Activated naive CD4-positive, alpha-beta T cell (primary cell): Measurements from ENCODE around the gene FAM120B.

ENCODE experiments used
- DNase-seq, 4 experiments: peaks; one replicate each; lab custom pipeline; 2025; lab: John Stamatoyannopoulos, UW

FAM120B gene

DNA sequence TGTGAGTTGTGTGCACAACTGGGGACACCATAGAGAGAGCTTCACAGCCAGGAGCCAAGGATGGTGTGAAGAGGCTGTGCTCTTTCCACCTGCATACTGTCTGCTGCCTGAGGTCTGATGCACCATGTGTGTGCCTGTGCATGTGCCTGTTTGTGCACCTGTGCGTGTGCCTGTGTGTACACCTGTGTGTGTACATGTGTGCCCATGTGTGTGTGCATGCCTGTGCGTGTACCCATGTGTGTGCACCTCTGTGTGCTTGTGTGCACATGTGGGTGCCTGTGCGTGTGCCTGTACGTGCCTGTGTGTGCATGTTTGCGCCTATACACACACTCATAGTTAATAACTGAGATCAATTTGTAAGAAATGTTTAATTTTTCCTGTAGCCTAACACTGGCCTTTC, 51.3 kb downstream of the FAM120B start:
- no peak for DNase-seq

DNA sequence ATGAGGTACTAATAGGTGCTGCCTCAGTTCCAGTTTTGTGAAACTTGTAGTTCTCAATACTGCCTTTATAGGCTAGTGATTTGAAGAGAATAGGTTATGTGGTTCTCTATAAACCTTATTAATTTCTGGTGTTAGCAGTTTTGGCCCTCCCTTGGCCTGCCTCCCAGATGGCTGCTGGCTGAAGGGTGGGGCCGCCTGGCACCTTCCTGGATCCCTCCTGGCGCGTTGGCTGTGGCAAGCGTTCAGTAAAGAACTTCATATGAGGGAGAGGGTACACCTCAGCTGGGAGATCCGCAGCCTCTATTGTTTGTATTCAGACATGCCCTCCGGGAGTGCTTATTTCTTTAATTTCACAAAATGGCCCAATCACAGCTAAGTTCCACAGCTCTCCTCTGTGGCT, 51.9 kb downstream of the FAM120B start:
- no peak for DNase-seq

DNA sequence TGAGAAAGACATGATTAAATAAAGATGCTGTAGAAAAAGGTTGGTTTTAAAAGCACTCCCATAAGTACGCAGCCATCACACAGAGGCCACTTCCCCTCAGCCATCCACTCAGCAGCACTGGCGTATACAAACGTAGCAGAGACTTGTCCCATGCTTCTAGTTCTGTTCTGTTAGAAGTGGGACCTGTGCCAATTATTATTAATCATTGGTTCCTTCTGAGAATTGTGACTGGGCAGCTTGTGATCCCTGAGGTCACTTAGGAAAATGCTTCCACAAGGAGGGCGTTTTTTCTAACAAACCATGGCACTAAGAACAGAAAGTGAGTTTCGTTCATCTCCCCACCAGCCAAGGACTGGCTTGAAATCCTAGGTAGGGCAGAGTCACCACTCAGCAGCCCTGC, 53.9 kb downstream of the FAM120B start:
- DNase-seq = no peak

DNA sequence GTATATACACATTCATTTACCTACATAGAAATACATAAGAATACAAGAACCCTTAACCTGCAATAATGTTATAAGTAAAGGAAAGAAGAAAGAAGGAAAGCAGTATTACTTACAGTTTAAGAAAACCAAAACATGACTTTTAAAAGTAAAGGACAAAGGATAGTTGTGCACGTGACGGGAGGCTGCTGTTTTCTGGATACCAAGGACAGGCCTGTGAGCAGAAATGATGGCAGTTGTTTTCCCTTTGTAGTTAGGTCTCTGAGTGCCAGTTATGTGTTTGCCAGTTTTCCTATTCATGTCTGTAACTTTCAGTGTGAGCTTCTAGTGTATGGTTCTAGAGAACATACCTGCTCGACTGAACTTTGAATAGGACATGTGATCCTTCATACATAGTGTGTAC, 54.8 kb downstream of the FAM120B start:
- no peak for DNase-seq

DNA sequence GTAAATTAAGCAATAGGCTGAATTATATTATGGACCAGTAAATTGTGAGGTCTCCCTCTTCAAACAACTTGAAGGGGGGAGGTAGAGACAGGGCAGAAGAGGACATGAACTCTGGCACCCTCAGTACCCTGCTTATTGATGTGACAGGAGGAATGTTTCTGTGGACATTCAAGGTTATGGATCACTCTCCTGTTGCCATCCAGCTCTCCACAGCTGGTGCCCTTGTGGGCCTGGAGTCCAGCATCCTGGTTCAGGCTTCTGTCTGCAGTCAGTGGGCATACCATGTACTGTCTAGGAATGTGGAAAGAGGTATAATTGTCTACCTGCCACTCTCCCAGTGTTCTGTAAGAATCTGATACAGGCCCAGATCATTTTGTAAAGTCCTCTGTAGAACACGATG, 55.6 kb downstream of the FAM120B start:
- no peak for DNase-seq

DNA sequence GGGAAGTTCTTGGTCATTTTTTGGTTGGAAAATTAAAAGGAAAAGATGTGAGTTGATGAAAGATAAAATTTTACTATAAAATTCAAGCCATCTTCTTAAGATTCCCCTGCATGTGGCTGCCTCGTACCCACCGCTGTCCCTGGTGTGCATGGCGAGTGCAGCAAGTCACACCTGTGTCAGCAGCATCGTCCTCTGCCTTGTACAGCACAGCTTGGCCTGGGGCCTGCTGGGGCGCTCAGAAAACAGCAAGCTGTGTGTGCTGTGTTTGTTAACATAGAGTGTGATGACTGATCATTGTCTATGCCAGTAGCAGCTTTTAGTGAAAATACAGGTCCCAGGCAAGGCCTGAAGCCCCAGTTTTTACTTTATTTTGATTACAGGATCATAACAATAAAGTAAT, 56.7 kb downstream of the FAM120B start:
- DNase-seq = no peak

DNA sequence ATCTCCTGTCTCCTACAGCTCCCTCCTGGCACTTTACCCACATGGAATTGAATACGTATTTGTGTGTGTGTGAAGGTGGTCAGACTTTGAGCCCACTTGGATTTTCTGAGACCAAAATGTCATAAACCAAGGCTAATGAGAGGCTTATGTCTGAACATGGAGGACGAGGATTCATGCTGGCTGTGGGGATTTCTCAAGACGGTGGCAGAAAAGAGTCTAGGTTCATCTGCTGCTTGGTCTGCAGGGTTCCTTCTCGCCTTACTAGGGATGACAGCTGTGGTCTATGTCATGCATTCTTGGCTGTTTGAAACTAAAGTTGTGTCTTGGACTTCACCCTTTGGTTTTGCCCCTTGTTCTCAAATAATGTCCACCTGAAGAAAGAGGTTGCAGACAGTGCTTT, 58.6 kb downstream of the FAM120B start:
- no peak for DNase-seq

DNA sequence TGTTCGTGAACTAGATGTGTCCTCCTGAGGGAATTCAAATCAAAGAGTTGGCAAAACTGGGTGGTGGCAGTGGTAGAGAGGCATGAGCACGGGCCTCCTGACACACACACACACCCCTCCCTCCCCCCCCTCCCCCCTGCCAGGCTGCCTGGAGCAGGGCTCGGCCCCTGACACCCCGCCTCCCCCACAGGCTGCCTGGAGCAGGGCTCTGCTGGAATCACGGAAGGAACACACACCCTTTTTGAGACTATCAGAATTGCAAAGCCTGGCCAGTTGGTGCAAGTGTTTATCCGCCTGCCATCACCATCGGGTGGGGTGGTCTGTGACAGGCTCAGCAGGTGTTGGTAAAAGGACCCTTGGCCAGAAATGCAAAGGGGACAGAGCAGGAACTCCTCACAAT, 59.0 kb downstream of the FAM120B start:
- no peak for DNase-seq

DNA sequence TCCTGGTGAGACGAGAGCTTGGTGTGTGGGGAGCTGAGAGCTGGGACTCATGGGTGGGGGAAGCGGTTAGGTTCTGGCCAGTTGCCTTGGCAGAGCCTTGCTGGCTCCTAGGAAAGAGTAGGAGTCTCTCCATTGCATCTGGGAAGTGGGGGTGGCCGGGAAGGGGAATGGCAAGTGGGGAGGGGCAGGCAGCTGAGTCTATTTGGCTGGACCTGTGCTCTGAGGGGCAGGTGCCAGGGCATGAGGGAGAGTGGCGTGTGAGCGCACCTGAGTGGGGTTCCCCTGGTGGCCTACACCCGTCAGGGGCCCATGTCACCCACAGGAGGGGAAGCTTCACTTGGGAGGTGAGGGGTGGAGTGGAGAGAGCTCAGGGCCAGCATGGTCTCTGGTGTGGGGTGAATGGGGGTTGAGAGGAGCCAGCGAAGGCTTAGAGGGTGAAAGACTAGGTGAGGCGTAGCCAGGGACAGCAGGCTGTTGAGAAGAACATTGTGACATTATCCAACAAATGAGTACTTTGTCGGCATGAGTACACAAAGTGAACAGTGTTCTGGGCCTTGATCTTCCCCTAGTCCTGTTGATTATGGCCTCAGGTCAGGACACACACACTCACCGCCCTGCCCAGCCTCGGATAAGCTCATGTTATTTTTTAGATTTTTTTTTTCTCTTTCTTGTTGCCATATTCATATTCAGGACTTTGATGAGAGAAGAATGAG, 59.8 kb downstream of the FAM120B start:
- DNase-seq = no peak

DNA sequence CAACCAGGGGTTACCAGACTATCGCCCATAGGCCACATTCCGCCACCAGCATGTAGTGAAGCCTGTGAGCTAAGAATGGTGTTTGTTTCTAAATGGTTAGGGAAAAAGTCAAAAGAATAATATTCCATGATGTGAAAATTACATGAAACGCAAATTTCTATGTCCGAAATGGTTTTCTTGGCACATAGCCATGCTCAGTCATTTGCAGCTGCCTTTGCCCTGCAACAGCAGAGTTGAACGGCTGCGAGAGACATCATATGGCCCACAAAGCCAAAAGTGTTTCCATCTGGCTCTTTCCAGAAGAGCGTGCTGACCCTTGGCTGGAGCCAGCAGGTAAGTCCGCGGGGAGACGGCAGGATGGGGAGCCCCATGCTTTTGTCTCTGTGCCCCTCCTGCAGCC, 60.7 kb downstream of the FAM120B start:
- DNase-seq = no peak

DNA sequence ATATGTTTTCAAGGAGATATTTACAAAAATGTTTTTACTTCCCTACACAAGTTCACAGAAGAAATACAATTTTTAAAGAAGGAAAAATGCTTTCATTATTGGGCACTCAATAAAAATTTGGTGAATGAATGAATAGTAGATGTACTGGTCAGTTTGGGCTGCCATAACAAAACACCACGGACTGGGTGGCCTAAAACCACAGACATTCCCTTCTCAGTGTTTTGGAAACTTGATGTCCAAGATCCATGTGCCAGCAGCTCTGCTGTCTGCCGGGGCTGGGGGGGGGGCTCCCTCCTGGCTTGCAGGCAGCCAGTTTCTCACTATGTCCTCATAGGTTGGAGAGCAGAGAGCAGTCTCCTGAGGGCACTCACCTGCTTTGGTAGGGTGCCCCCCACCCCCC, 62.0 kb downstream of the FAM120B start:
- no peak for DNase-seq

DNA sequence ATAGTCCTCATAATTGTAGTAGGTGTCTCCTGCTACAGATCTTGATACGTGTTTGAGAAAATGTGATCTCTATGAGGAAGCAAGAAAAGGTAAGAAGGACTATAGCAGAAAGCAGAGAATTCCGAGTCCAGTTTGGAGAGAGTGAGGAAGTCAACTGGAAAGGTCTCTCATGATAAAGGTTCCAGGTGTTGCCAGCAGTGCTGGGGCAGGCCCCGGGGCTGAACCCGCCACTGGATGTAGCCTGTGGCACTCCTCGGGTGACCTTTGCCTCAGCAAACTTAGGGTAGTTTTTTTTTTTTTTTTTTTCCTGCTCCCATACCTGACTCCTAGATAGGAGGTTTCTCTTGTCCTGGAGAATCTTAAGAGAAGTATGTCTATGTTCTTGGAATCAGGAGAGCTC, 62.8 kb downstream of the FAM120B start:
- no peak for DNase-seq

DNA sequence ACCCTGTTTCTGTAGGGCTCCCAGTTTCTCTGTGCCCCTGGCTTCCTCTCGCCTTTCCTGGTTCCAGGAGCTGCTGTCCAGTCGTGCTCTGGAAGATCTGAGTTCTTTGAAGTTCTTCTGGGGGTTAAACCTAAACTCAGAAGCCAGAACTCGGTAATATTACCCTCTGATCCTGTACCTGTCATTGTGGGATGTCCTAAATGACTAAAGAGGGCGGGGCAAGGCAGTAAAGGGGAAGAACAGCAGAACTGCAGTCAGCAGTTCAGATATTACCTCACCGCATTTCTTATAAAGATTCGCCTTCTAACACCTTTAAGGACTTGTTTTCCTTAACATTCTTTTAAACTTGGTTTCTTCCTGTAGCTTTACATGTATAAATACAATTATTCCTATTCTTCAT, 63.9 kb downstream of the FAM120B start:
- no peak for DNase-seq

DNA sequence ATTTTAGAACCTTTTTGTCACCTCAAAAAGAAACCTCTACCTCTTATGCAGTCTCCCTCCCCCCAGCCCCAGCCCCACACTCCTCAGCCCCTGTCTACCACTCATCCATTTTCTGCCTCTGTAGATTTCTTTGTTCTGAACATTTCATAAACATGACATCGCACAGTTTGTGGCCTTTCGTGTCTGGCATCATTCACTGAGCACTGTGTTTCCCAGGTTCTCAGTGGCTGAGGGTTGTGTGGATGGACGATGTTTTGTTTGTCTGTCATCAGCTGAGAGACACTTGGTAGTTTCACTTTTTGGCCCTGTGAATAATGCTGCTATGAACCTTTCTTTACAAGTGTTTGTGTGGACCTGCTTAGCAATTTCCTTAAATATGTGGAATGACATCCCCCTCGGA, 64.5 kb downstream of the FAM120B start:
- DNase-seq = no peak

DNA sequence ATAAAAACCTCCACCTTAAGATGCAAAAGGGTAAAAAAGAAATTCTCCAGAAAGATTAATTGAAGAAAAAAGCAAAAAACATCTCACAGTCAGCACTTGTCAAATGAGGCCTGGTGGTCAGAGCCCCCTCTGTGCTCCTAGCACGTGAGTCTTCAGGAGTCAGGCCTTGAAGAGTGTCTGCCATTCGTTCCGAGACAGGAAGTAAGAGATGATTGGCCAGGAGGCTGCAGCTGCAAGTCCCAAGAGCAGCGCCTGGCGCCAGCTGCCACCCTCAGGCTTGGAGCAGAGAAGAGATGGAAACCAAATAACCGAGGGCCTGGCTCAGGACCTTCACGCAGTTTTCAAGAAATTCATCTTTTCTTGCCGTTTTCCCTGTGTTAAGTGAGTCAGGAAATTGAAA, 65.0 kb downstream of the FAM120B start:
- no peak for DNase-seq

DNA sequence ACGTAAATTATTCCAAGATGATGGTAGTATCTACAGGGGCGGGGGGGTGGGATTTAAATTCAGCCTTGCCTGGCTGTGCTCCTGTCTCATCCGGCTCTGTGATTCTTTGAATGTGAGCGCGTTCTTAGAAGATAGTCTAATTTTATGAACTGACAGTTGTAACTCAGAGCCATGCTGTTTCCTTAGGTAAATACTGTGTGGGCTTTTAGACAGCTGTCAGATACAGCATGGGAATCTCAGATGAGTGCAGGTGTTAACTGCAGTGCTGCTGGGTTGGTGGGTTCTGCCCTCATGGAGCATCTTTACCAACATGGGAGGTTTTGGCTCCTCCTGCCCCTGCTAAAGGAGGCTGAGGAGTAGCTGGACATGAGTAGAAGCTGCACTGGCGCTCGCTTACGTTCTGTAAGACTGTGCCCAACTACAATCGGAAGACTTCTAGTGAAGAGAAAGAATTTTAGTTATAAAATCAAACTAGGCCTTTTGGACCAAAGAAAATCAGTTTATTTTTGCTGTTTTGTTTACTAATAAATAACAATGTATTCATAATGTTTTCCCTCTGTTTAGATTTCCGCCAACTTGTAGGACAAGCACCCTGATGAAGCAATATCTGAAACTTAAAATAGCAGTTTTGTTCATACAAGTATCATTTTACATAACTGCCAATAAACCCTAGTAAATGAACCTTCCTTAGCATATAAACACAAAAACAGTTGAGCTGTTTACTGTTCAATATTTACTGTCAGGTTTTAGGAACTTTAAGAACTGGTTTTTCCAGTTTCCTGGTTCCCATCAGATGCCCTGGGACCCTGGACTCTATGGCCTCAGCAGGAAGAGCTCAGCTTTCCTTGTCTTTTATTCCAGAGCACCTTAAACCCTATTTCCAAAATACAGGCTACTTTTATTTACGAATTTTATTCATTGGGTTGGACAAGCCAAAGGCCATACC, 66.1 kb downstream of the FAM120B start:
- DNase-seq = no peak

DNA sequence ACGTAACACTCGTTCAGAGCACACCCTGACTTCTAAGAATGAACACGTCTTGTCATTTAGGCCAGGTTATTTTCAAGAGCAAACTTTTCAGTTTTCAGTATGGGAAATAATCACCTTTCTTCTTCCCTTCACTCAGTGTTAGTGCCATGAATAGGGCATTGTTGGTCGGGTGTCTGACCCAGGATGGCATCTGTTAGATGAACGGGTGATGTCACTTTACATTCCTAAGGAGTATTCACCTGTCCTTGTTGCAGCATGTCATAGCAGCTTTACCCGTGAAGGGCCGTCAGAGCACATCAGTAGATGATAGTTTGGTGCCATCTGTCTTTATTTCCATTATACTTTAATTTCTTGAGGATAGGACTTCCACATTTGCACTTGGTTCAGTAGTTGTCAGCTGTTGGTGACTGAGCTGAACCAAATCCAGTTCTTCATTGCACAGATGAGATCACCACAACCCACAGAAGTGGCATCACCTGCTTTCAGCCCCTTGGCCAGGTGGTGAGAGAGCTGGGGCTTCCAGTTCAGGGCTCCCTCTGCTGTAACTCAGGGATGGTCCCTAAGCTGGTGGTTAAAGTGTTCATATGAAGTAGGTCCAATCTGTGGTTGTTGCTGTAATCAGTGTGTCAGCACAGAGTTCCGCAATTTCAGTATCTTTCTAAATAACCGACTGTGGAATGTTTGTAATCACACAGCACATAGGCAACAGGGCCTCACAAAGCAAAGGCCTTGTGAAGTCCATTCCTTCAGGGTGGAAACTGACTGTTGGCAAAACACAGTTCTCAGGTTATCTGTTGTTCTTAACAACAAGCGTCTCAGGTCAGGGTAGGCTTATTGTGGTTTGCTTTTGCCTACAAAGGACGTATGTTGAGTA, 68.2 kb downstream of the FAM120B start:
- no peak for DNase-seq

DNA sequence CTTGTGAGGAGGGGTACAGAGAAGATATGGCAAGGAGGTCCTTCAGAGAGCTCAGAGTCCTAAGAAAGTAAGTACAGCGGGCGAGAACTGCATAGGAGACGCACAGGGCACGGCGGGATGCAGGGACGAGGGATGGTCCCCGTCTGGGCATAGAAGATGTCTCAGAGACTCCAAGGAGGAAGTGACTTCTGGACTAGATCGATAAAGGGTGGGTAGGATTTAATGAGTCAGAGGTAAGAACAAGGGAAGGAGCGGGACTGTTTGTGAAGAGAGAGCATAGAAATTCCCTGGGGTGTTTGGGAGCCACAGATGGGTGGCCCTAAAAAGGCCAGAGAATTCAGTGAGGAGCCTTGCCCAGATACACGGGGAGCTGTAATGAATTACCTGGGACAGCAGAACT, 69.1 kb downstream of the FAM120B start:
- no peak for DNase-seq

DNA sequence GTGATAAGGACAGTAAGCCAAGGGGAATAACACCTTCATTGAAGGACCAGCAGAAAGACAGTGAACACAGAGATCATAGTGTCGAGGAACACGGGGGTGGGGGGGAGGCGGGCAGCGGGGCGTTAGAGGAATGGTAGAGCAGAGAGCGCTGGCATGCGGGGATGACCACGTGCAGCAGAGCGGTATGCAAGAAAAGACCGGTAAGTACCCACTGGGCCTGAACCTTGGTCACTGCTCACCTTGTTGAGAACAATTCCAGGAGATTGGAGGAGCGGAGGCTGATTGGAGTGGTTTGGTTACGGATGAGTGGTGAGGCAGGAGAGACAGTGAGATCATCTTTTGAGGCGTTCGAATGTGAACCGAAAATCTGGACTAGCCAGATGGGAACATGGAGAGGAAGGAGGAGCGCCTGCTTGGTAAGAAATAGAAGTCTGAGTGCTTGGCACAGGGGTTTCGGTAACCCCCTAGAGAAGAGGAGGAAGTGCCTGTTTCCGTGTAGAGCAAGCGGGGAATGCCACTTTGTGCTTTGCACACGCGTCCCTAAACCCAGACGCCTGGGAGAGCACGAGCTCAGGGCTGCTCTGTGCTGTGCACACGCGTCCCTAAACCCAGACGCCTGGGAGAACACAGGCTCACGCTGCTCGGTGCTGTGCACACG, 70.0 kb downstream of the FAM120B start:
- no peak for DNase-seq

DNA sequence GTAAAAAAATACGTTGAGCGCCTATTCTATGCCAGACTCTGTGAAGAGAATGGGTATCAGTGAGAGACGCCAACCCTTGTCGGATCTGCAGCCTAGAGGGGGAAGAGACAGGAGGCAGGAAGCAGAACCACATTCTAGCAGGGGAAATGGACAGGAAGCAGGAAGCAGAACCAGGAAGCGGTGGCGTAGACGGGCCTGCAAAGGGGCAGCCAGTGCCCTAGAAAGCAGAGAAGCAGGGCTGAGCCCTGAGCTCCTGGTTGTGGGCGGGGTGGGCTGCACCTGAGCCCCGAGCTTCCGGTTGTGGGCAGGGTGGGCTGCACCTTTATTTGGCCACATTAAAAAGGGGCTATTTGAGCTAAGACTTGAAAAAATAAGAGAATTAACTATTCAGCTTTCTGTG, 71.9 kb downstream of the FAM120B start:
- DNase-seq = no peak

DNA sequence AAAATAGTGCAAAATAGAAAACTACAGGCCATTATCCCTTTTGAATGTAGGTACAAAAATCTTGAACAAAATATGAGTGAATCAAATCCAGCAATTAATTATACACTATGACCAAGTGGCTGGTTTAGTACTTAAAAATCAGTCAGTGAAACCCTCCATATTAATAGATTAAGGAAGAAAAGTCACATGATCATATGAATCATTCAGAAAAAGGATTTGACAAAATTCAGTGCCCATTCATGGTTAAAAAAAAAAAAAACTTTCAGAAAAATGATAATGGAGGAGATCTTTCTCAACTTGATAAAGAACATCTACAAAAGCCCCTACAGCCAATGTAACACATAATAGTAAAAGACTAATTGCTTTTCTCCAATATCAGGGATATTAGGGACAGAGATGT, 75.0 kb downstream of the FAM120B start:
- no peak for DNase-seq

DNA sequence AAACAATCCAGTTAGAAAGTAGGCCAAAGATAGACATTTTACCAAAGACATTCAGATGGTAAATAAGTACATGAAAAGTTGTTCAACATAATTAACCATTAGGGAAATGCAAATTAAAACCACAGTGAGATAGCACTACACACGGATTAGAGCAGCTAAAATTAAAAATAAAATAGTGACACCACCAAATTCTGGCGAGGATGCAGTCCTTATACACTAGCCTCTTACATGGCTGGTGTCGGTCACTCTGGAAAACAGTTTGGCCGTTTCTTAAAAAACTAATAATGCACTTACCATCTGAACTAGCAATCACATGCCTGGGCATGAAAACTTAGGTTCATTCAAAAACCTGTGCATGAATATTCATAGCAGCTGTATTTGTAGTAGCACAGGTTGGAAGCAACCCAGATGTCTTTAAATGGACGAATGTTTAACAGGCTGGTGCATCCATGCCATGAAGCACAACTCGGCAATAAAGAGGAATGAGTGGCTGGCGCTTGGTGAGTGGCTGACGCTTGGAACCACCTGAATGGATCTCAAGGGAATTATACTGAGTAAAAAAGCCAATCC, 77.0 kb downstream of the FAM120B start:
- DNase-seq = no peak
